HepG2 (cell line): Measurements from ENCODE around the gene CERS4. TPM values are rescaled to one million over a fixed set of nuclear protein-coding genes. Genes with fewer than 3 reads are reported as not detected.
A peak's percentile ranks its signal among the peaks of the same experiment; 100 is the strongest.

Source experiments
- MED1 ChIP-seq: sonication (generic); formaldehyde crosslinking; IDR thresholded peaks from 2 replicates; pipeline ENCODE4 v1.4.0; 2020; ENCODE audit warnings: missing genetic modification reagents
- MTF1 ChIP-seq: sonication (generic); formaldehyde crosslinking; IDR thresholded peaks from 2 replicates; pipeline ENCODE4 v1.5.0; 2020; ENCODE audit warnings: missing genetic modification reagents
- NR2C2 ChIP-seq: sonication (generic); formaldehyde crosslinking; IDR thresholded peaks from 2 replicates; pipeline ENCODE4 v1.4.0; 2020; ENCODE audit warnings: missing genetic modification reagents, mild to moderate bottlenecking, moderate library complexity, borderline replicate concordance
- RBAK ChIP-seq: sonication (generic); formaldehyde crosslinking; IDR thresholded peaks from 2 replicates; pipeline ENCODE4 v1.5.1; 2020; ENCODE audit warnings: mild to moderate bottlenecking, missing genetic modification reagents
- RBM39 ChIP-seq: fragments of 200-400 bp; formaldehyde crosslinking; IDR thresholded peaks from one replicate; pipeline ENCODE4 v1.6.1; 2018; ENCODE audit warnings: antibody characterized with exemption, mild to moderate bottlenecking, low read depth, low read length; ENCODE audit not compliant: poor library complexity, severe bottlenecking
- ZNF180 ChIP-seq: sonication (generic); formaldehyde crosslinking; IDR thresholded peaks from 2 replicates; pipeline ENCODE4 v1.4.0; 2020; ENCODE audit warnings: low read depth, missing genetic modification reagents, borderline replicate concordance
- ZNF260 ChIP-seq: sonication (generic); formaldehyde crosslinking; IDR thresholded peaks from 2 replicates; pipeline ENCODE4 v1.4.0; 2020; ENCODE audit warnings: missing genetic modification reagents, low read depth, mild to moderate bottlenecking, borderline replicate concordance
- ZNF451 ChIP-seq: sonication (generic); formaldehyde crosslinking; IDR thresholded peaks from 2 replicates; pipeline ENCODE4 v1.5.0; 2020; ENCODE audit warnings: mild to moderate bottlenecking, missing genetic modification reagents
- polyA plus RNA-seq, 8 experiments: library from polyadenylated mRNA; depleted of rRNA in 3 of 8; stranded (reverse) in 7 of 8; unstranded in 1 of 8; fragments of >200 nt; fragmentation: Illumina TruSeq in 4 of 8; extraction: Trizol in 4 of 8; gene quantifications; 2 replicates each; pipeline versions ENCODE4 v1.2.1 to v1.2.3, GENCODE V29; 2011 to 2016; ENCODE audit warnings: low read depth in 4 of 8, missing spikeins in 1 of 8, mixed read lengths in 1 of 8; ENCODE audit not compliant: insufficient read depth in 1 of 8
- total RNA-seq, 5 experiments: library from RNA; depleted of rRNA; stranded (reverse); fragments of >200 nt; fragmentation: Illumina TruSeq; extraction: Trizol; gene quantifications; 2 replicates each; pipeline ENCODE4 v1.2.3, GENCODE V29; 2016; ENCODE audit warnings: low read depth in 1 of 5
- TF ChIP-seq, protein P1 (sequence below): sonication (generic); formaldehyde crosslinking; IDR thresholded peaks from 2 replicates; pipeline ENCODE4 v1.8.1; 2023; ENCODE audit warnings: mild to moderate bottlenecking, inconsistent platforms, moderate library complexity, missing genetic modification reagents, borderline replicate concordance
- TF ChIP-seq, protein P2 (sequence below): sonication (generic); formaldehyde crosslinking; conservative IDR thresholded peaks from 2 replicates; pipeline ENCODE4 v1.4.0; 2020; ENCODE audit warnings: mild to moderate bottlenecking, missing genetic modification reagents, moderate library complexity
- TF ChIP-seq, protein P3 (sequence below): sonication (generic); formaldehyde crosslinking; IDR thresholded peaks from 2 replicates; pipeline ENCODE4 v1.4.0; 2020; ENCODE audit warnings: missing genetic modification reagents, borderline replicate concordance
- TF ChIP-seq, protein P4 (sequence below): sonication (generic); formaldehyde crosslinking; IDR thresholded peaks from 2 replicates; pipeline ENCODE4 v1.4.0; 2020; ENCODE audit warnings: missing genetic modification reagents, borderline replicate concordance
- TF ChIP-seq, protein P5 (sequence below): sonication (generic); formaldehyde crosslinking; IDR thresholded peaks from 2 replicates; pipeline ENCODE4 v1.4.0; 2020; ENCODE audit warnings: missing genetic modification reagents, borderline replicate concordance

CERS4 gene
- total and polyA plus RNA-seq, 2 of the 13 experiments (the other 11 are each of a cell fraction or from before 2014, with no cell fraction given), result 74.7 to 83.5 TPM

DNA sequence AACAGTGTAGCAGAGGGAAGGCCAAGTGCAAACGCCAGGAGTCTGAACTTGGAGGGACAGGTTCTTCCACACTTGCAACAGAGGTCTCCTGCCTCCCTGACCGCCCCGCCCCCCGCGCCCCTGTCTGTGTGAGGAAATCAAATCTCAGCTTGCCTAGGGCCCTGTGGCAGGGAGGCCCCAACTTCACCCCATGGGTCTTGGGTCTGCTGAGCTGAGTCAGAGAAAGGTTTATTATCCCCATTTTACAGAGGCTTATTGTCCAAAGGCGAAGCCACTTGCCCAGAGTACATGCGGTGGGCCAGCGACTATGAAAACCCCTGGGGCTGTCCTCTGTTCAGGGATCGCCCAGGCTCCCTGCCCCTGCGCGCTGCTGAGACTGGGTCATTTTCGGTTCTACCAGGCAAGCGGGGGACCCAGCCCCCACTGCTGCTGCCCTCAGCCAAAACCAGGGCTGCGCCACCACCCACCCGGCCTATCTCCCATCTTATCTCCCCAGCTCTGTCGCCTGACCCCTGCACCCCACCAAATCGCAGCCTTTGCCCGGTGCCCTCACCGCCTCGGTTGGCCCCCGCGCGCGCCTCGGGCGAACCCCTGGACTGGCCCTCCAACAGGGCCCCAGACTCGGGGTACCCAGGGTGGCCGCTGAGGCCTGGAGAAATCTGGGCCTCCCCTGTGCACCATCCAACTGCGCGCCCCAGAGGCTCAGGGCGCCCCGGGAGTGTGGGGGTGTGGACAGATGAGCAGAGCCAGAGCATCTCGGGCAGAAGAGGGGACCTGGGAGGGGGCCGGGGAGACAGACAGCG lies 850 bp upstream of the CERS4 start (continued):
- TF ChIP-seq RBM39, result peak; percentile 71
- TF ChIP-seq ZNF180 (CRISPR knock-in tag), result no peak
- TF ChIP-seq RBAK, result no peak
- TF ChIP-seq, protein P1, sequence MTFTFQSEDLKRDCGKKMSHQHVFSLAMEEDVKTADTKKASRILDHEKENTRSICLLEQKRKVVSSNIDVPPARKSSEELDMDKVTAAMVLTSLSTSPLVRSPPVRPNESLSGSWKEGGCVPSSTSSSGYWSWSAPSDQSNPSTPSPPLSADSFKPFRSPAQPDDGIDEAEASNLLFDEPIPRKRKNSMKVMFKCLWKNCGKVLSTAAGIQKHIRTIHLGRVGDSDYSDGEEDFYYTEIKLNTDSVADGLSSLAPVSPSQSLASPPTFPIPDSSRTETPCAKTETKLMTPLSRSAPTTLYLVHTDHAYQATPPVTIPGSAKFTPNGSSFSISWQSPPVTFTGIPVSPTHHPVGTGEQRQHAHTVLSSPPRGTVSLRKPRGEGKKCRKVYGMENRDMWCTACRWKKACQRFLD (CRISPR knock-in tag), result peak; percentile 77; the same call in 1 of the 2 replicates
- TF ChIP-seq ZNF260 (CRISPR knock-in tag), result no peak
- TF ChIP-seq, protein P2, sequence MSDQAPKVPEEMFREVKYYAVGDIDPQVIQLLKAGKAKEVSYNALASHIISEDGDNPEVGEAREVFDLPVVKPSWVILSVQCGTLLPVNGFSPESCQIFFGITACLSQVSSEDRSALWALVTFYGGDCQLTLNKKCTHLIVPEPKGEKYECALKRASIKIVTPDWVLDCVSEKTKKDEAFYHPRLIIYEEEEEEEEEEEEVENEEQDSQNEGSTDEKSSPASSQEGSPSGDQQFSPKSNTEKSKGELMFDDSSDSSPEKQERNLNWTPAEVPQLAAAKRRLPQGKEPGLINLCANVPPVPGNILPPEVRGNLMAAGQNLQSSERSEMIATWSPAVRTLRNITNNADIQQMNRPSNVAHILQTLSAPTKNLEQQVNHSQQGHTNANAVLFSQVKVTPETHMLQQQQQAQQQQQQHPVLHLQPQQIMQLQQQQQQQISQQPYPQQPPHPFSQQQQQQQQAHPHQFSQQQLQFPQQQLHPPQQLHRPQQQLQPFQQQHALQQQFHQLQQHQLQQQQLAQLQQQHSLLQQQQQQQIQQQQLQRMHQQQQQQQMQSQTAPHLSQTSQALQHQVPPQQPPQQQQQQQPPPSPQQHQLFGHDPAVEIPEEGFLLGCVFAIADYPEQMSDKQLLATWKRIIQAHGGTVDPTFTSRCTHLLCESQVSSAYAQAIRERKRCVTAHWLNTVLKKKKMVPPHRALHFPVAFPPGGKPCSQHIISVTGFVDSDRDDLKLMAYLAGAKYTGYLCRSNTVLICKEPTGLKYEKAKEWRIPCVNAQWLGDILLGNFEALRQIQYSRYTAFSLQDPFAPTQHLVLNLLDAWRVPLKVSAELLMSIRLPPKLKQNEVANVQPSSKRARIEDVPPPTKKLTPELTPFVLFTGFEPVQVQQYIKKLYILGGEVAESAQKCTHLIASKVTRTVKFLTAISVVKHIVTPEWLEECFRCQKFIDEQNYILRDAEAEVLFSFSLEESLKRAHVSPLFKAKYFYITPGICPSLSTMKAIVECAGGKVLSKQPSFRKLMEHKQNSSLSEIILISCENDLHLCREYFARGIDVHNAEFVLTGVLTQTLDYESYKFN (CRISPR knock-in tag), result peak; percentile 68; the same call in 1 of the 2 replicates
- no peak for TF ChIP-seq MTF1
- TF ChIP-seq, protein P3, sequence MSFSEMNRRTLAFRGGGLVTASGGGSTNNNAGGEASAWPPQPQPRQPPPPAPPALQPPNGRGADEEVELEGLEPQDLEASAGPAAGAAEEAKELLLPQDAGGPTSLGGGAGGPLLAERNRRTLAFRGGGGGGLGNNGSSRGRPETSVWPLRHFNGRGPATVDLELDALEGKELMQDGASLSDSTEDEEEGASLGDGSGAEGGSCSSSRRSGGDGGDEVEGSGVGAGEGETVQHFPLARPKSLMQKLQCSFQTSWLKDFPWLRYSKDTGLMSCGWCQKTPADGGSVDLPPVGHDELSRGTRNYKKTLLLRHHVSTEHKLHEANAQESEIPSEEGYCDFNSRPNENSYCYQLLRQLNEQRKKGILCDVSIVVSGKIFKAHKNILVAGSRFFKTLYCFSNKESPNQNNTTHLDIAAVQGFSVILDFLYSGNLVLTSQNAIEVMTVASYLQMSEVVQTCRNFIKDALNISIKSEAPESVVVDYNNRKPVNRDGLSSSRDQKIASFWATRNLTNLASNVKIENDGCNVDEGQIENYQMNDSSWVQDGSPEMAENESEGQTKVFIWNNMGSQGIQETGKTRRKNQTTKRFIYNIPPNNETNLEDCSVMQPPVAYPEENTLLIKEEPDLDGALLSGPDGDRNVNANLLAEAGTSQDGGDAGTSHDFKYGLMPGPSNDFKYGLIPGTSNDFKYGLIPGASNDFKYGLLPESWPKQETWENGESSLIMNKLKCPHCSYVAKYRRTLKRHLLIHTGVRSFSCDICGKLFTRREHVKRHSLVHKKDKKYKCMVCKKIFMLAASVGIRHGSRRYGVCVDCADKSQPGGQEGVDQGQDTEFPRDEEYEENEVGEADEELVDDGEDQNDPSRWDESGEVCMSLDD (CRISPR knock-in tag), result peak; percentile 97
- TF ChIP-seq, protein P4, sequence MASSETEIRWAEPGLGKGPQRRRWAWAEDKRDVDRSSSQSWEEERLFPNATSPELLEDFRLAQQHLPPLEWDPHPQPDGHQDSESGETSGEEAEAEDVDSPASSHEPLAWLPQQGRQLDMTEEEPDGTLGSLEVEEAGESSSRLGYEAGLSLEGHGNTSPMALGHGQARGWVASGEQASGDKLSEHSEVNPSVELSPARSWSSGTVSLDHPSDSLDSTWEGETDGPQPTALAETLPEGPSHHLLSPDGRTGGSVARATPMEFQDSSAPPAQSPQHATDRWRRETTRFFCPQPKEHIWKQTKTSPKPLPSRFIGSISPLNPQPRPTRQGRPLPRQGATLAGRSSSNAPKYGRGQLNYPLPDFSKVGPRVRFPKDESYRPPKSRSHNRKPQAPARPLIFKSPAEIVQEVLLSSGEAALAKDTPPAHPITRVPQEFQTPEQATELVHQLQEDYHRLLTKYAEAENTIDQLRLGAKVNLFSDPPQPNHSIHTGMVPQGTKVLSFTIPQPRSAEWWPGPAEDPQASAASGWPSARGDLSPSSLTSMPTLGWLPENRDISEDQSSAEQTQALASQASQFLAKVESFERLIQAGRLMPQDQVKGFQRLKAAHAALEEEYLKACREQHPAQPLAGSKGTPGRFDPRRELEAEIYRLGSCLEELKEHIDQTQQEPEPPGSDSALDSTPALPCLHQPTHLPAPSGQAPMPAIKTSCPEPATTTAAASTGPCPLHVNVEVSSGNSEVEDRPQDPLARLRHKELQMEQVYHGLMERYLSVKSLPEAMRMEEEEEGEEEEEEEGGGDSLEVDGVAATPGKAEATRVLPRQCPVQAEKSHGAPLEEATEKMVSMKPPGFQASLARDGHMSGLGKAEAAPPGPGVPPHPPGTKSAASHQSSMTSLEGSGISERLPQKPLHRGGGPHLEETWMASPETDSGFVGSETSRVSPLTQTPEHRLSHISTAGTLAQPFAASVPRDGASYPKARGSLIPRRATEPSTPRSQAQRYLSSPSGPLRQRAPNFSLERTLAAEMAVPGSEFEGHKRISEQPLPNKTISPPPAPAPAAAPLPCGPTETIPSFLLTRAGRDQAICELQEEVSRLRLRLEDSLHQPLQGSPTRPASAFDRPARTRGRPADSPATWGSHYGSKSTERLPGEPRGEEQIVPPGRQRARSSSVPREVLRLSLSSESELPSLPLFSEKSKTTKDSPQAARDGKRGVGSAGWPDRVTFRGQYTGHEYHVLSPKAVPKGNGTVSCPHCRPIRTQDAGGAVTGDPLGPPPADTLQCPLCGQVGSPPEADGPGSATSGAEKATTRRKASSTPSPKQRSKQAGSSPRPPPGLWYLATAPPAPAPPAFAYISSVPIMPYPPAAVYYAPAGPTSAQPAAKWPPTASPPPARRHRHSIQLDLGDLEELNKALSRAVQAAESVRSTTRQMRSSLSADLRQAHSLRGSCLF (CRISPR knock-in tag), result 0 out of 2 replicates have a peak, but pooled peaks have one; percentile 38
- no peak; the same call in 1 of the 2 replicates for TF ChIP-seq NR2C2 (CRISPR knock-in tag)
- TF ChIP-seq, protein P5, sequence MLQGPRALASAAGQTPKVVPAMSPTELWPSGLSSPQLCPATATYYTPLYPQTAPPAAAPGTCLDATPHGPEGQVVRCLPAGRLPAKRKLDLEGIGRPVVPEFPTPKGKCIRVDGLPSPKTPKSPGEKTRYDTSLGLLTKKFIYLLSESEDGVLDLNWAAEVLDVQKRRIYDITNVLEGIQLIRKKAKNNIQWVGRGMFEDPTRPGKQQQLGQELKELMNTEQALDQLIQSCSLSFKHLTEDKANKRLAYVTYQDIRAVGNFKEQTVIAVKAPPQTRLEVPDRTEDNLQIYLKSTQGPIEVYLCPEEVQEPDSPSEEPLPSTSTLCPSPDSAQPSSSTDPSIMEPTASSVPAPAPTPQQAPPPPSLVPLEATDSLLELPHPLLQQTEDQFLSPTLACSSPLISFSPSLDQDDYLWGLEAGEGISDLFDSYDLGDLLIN (CRISPR knock-in tag), result no peak
- no peak for TF ChIP-seq ZNF451 (CRISPR knock-in tag)
- 0 out of 2 replicates have a peak, but pooled peaks have one; percentile 35 for TF ChIP-seq MED1
